K562 (cell line): ENCODE measurements around the gene CBX1.

Experiments used
- CTCF ChIP-seq, 3 experiments: IDR thresholded peaks in 2 of 3; conservative IDR thresholded peaks in 1 of 3; 2 replicates each; pipeline ENCODE4 v1.5.1; 2011 to 2012; ENCODE audit warnings: low read length in 3 of 3, mild to moderate bottlenecking in 3 of 3, control low read depth in 2 of 3, improper control_type of control experiment in 1 of 3, inconsistent platforms in 1 of 3, low read depth in 1 of 3, mixed read lengths in 1 of 3, moderate library complexity in 1 of 3; ENCODE audit not compliant: insufficient read depth in 2 of 3
- GATAD2A ChIP-seq: fragments of 450-650 bp; IDR thresholded peaks from 2 replicates; pipeline ENCODE4 v1.6.1; 2017
- NFE2L1 ChIP-seq: fragments of 450-650 bp; IDR thresholded peaks from 2 replicates; pipeline ENCODE4 v1.6.1; 2016; ENCODE audit warnings: missing genetic modification characterization, low read depth, mild to moderate bottlenecking, missing compliant biosample characterization, moderate library complexity, borderline replicate concordance
- NRF1 ChIP-seq, 2 experiments: fragments of 450-650 bp; IDR thresholded peaks in 1 of 2; conservative IDR thresholded peaks in 1 of 2; 2 replicates each; pipeline ENCODE4 v1.6.1; 2014; ENCODE audit warnings: mild to moderate bottlenecking in 2 of 2
- TAF15 ChIP-seq: fragments of 200-400 bp; formaldehyde crosslinking; IDR thresholded peaks from 2 replicates; pipeline ENCODE4 v1.6.1; 2017; ENCODE audit warnings: mild to moderate bottlenecking, low read depth, low read length, moderate library complexity
- ZNF280B ChIP-seq: fragments of 250-450 bp; sonication (Bioruptor Pico); IDR thresholded peaks from 2 replicates; pipeline ENCODE4 v1.5.1; 2021; ENCODE audit warnings: mild to moderate bottlenecking
- ZSCAN32 ChIP-seq: fragments of 450-650 bp; formaldehyde crosslinking; IDR thresholded peaks from 2 replicates; pipeline ENCODE4 v1.4.0; 2020; ENCODE audit warnings: mild to moderate bottlenecking, moderate library complexity

DNA sequence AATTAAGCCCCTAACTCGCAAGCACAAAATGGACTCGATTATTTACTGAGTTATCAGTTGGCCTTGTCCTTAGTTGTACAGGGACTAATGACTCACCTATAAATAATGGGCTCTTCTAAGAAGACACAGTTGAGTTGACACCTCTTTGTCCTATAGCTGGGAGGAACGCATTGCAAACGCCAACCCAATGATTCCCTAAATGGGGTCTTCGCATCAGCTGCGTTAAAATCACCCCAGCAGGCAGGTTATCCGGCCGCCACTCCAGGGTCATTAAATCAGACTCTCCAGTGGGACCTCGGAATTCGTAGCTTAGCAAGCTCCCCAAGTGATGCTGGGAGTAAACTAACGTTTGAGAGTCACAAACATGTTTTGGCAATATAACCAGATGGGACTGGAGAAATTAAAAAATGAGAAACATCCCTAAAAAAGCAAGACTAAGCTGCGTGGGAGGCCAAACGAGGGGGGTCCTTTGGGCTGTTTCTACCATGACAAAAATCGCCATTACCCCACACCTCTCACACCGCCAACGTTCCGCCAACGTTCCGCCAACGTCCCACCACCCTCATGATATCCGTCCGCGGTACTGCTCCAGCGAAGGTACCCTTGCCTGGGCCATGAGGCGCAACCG is 54.1 kb downstream of the CBX1 start:
- TF ChIP-seq TAF15: no peak
- TF ChIP-seq GATAD2A: no peak
- TF ChIP-seq NFE2L1 (tag): no peak
- TF ChIP-seq NRF1 (conservative IDR thresholded peaks at IDR 0.05 in 1 of 2, IDR thresholded peaks at IDR 0.05 in 1 of 2): no peak
- TF ChIP-seq ZSCAN32 (CRISPR knock-in tag): no peak
- TF ChIP-seq CTCF (IDR thresholded peaks at IDR 0.05 in 2 of 3, conservative IDR thresholded peaks at IDR 0.05 in 1 of 3; ENCODE audit: insufficient read depth in 2 of 3, low read depth in 1 of 3, low read length in 3 of 3): no peak
- no peak for TF ChIP-seq ZNF280B (CRISPR knock-in tag)
